Pancreas (tissue), 10 donors: ENCODE data around the gene SERINC5. TPM values are rescaled to one million over a fixed set of nuclear protein-coding genes. Genes with fewer than 3 reads are reported as not detected.
"Not testable (repeated sequence)": the region's sequence is repeated elsewhere in the genome, so short reads cannot be mapped to it uniquely, and the experiment has no call there.

ENCODE experiments used
- ATAC-seq, 4 donors: fragments of 200-7000 bp; cut with Tn5 transposase; one replicate each; pipeline versions ENCODE4 v1.8.0 to v1.9.1; 2020; ENCODE audit warnings: mild to moderate bottlenecking in 4 of 4, moderate library complexity in 4 of 4
- DNase-seq, 6 donors: peaks; one replicate each; pipeline ENCODE4 v3.0.0-alpha.2; 2020
- FAIRE-seq: peaks from 2 replicates; lab custom pipeline; 2012; peaks lifted over from hg19 to GRCh38; lab: Jason Lieb, UNC
- H3K27ac ChIP-seq, 4 donors: fragments of 200-600 bp; sonication (generic); 1 replicate in 3 of 4; 2 replicates in 1 of 4; pipeline versions ENCODE4 v1.5.0 to v1.8.0; 2020
- H3K27me3 ChIP-seq, 4 donors: fragments of 200-600 bp; one replicate each; pipeline ENCODE4 v1.8.0; 2021
- H3K36me3 ChIP-seq, 3 donors: fragments of 200-600 bp; sonication (generic) in 1 of 3; one replicate each; pipeline versions ENCODE4 v1.5.0 to v1.8.0; 2020 to 2021
- H3K4me1 ChIP-seq, 3 donors: fragments of 200-600 bp; one replicate each; pipeline ENCODE4 v1.8.0; 2021
- H3K4me3 ChIP-seq, 4 donors: fragments of 200-600 bp; sonication (generic) in 2 of 4; one replicate each; pipeline versions ENCODE4 v1.5.0 to v1.8.0; 2020 to 2021
- H3K9me3 ChIP-seq, 4 donors: fragments of 200-600 bp; one replicate each; pipeline ENCODE4 v1.8.0; 2021
- WGBS, 2 donors: extraction: QIAGEN DNeasy Blood & Tissue Kit; methylation state at CpG; one replicate each; pipeline ENCODE4 v1.1.7; 2013; 5-methylcytosine and 5-hydroxymethylcytosine counted together
- intact Hi-C, 3 donors: fragments of 100-400 bp; cut with DNase I; formaldehyde crosslinking; loops; one replicate each; pipeline versions ENCODE4 v1.11.1 to v1.14.2; 2022
- polyA plus RNA-seq, 2 donors: library from polyadenylated mRNA; stranded (reverse); fragments of 200-250 nt; gene quantifications; one replicate each; pipeline ENCODE4 v1.2.3, GENCODE V29; 2013
- total RNA-seq, 6 donors: library from RNA; stranded (reverse); fragmentation: NEBNext Ultra II Directional in 4 of 6; extraction: Animal tissue kit (Norgen Biotek cat#: 25700) in 4 of 6; gene quantifications; one replicate each; pipeline versions ENCODE4 v1.2.1 to v1.2.4, GENCODE V29; 2021 to 2023
- TF ChIP-seq, protein P1 (sequence below), 4 donors: fragments of 200-600 bp; sonication (generic) in 3 of 4; IDR thresholded peaks; one replicate each; pipeline versions ENCODE4 v1.5.0 to v1.8.0; 2021; ENCODE audit warnings: antibody characterized with exemption in 4 of 4
- donor health status: healthy with polysubstance abuse.
- donor health status: DM: no; HTN: no; CAD: no; lungs with moderate emphysema.
- donor health status: DM: no; HTN: no; CAD: no.
- donor health status: control.
- donor health status: control.
- donor health status: Bipolar disorder and iron deficiency.
- donor health status: DM: yes; HTN: yes; CAD: no.
- donor health status: DM: no; HTN: no; CAD: no.
- donor health status: DM: no; HTN: no; CAD: no.
- donor health status: DM: yes; HTN: yes; CAD: no.

SERINC5 gene
- total and polyA plus RNA-seq, 8 donors, result 3.7 to 43.2 (median 14.8) TPM

DNA sequence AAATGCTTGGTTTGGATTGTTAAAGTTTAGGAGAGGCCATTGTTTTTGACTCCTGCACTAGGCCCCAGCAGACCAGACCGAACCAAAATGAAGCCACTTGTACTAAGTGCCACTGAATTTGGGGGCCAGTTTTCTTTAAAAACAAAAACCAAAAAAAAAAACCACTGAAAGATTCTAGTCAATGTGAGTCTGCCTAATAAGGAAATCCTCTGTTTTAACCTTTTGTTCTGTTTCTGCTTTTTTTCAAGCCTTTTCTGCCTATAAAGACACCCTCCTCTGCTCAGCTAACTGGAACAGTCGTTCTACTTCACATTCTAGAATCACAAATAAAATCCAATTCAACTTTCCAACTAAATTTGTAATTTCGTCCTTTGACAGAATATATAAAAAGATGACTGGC, 64.9 kb downstream of the SERINC5 start:
- intact Hi-C loops, result no loop called here
- DNase-seq (no peak), ATAC-seq (no peak), FAIRE-seq (no peak)
- Histone ChIP-seq H3K4me1 (peaks cover 10 to 47% (median 45%) of the 10 kb centered on the region in 3 donors), H3K27ac (no peak overlapping the region), H3K9me3 (no peaks in the 10 kb centered on the region), H3K4me3 (no peak overlapping the region), H3K36me3 (no peaks in the 10 kb centered on the region), H3K27me3 (no peaks in the 10 kb centered on the region)
- 83 to 87% methylated on average over 3 of the region's 3 CpGs for WGBS, 2 donors
- TF ChIP-seq, protein P1, sequence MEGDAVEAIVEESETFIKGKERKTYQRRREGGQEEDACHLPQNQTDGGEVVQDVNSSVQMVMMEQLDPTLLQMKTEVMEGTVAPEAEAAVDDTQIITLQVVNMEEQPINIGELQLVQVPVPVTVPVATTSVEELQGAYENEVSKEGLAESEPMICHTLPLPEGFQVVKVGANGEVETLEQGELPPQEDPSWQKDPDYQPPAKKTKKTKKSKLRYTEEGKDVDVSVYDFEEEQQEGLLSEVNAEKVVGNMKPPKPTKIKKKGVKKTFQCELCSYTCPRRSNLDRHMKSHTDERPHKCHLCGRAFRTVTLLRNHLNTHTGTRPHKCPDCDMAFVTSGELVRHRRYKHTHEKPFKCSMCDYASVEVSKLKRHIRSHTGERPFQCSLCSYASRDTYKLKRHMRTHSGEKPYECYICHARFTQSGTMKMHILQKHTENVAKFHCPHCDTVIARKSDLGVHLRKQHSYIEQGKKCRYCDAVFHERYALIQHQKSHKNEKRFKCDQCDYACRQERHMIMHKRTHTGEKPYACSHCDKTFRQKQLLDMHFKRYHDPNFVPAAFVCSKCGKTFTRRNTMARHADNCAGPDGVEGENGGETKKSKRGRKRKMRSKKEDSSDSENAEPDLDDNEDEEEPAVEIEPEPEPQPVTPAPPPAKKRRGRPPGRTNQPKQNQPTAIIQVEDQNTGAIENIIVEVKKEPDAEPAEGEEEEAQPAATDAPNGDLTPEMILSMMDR (IDR thresholded peaks at IDR 0.05), result no peak

DNA sequence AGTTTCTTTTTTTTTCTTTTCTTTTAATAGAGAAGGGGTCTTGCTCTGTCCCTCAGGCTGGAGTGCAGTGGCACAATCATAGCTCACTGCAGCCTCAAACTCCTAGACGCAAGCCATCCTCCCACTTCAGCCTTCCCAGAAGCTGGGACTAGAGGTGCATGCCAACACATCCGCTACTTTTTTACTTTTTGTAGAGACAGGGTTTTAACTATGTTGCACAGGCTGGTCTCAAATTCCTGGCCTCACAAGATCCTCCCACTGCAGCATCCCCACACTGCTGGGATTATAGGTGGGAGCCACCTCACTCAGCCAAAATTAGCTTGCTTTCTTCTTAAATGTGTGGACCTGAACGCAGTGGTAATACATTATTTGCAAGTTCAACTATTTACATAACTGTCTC, 66.1 kb downstream of the SERINC5 start:
- H3K27me3 ChIP-seq, result no peaks in the 10 kb centered on the region
- TF ChIP-seq, protein P1 (IDR thresholded peaks at IDR 0.05), result no peak
- no peak overlapping the region for H3K4me3 ChIP-seq
- no peak for DNase-seq
- no peaks in the 10 kb centered on the region for H3K36me3 ChIP-seq
- intact Hi-C loops, result loop anchor here in 1 of 3 donors (10.0 kb wide), 1 partner anchor 65 kb away; the partner anchor contains the start of gene SERINC5
- no peak for FAIRE-seq
- 57 to 96% methylated on average over 3 of the region's 3 CpGs for WGBS, 2 donors
- no peak overlapping the region for H3K27ac ChIP-seq
- ATAC-seq, result no peak
- H3K4me1 ChIP-seq, result peaks cover 10 to 52% (median 49%) of the 10 kb centered on the region in 3 donors
- no peaks in the 10 kb centered on the region for H3K9me3 ChIP-seq

DNA sequence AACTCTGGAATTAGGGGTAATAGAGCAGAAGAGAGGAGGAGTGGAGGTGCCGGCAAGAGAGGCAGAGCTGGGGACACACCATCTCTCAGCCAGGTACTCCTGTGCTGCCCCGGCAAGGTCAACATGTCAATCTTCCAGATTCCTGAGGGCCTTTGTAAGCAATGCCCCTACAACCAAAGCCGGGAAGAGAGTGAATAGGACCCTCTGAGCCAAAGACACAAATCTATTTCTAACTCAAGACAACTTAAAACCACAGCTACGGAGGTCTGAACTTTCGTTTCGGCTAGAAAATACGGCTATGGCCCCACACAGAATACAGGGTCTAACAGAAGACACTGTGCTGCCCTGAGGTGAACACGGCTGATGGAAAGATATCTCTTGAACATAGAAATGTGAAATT, 66.6 kb downstream of the SERINC5 start:
- Histone ChIP-seq H3K27me3 (no peaks in the 10 kb centered on the region), H3K4me1 (peaks cover 10 to 51% (median 50%) of the 10 kb centered on the region in 3 donors), H3K4me3 (no peak overlapping the region), H3K36me3 (no peaks in the 10 kb centered on the region), H3K9me3 (no peaks in the 10 kb centered on the region), H3K27ac (no peak overlapping the region)
- no peak for DNase-seq
- ATAC-seq, result no peak
- WGBS, 2 donors, result 69% methylated on average over 8 of the region's 8 CpGs
- intact Hi-C loops, result loop anchor here in 1 of 3 donors (10.0 kb wide), 1 partner anchor 66 kb away; the partner anchor contains the start of gene SERINC5
- TF ChIP-seq, protein P1 (IDR thresholded peaks at IDR 0.05), result no peak
- FAIRE-seq, result no peak

DNA sequence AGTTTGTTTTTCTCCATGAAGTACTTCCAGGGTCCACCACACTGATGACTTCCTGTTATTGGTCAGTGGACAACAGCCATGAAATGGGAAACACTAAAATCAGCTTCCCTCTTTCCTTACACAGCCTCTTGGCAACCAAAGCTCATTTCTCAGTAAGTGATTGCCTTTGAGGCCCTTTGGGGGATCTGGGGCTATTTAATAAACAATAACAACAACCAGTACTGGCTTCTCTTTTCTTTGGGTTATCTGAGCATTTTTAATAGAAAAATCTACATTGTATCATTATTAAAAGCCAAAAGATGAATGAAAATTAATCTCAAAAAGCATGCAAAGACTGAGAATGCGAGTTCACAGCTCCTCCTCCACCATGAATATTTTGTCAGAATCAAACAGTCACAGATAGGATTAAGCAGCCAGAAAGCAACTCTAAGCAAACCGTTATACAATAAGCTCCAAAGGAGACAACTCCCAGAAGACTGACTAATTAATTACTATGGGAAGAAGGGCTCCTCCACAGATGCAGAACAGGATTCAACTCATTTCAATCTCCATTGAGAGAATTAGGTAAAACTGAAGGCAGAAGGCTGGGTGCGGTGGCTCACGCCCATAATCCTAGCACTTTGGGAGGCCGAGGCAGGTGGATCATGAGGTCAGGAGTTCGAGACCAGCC, 68.3 kb downstream of the SERINC5 start:
- H3K4me3 ChIP-seq, result no peak overlapping the region
- TF ChIP-seq, protein P1 (IDR thresholded peaks at IDR 0.05), result no peak
- FAIRE-seq, result no peak
- no peaks in the 10 kb centered on the region for H3K9me3 ChIP-seq
- H3K36me3 ChIP-seq, result no peaks in the 10 kb centered on the region
- ATAC-seq, result no peak
- peak overlapping the region in 2 of 4 donors; percentile 1 to 47 for H3K27ac ChIP-seq
- no peaks in the 10 kb centered on the region for H3K27me3 ChIP-seq
- WGBS, 2 donors, result 83 to 85% methylated on average over 6 of the region's 6 CpGs
- H3K4me1 ChIP-seq, result peaks cover 15 to 48% (median 48%) of the 10 kb centered on the region in 3 donors
- DNase-seq, result no peak
- intact Hi-C loops, result loop anchor here in 1 of 3 donors (10.0 kb wide), 1 partner anchor 67 kb away; the partner anchor contains the start of gene SERINC5

DNA sequence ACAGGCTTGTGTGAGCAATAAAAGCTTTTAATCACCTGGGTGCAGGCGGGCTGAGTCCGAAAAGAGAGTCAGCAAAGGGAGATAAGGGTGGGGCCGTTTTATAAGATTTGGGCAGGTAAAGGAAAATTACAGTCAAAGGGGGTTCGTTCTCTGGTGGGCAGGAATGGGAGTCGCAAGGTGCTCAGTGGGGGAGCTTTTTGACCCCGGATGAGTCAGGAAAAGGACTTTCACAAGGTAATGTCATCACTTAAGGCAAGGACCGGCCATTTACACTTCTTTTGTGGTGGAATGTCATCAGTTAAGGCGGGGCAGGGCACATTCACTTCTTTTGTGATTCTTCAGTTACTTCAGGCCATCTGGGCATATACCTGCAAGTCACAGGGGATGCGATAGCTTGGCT, 70.3 kb downstream of the SERINC5 start:
- not testable (repeated sequence) for FAIRE-seq, H3K4me3 ChIP-seq, H3K9me3 ChIP-seq, DNase-seq, H3K27me3 ChIP-seq, ATAC-seq, H3K36me3 ChIP-seq
- H3K4me1 ChIP-seq, result peaks cover 25 to 58% (median 54%) of the 10 kb centered on the region in 3 donors
- peak overlapping the region in 1 of 4 donors; percentile 76 for H3K27ac ChIP-seq
- 85 to 89% methylated on average over 9 of the region's 9 CpGs for WGBS, 2 donors
- intact Hi-C loops, result loop anchor here in 1 of 3 donors (10.0 kb wide), 1 partner anchor 69 kb away; the partner anchor contains the start of gene SERINC5
